SK-N-MC (cell line): ENCODE data around the gene KCND2.
"Not testable (repeated sequence)": the region's sequence is repeated elsewhere in the genome, so short reads cannot be mapped to it uniquely, and the experiment has no call there.

Source experiments
- EZH2 ChIP-seq: fragments of 200-600 bp; sonication (generic); IDR thresholded peaks from one replicate; pipeline ENCODE4 v1.6.1; 2017; ENCODE audit warnings: antibody characterized with exemption
- POLR2AphosphoS5 ChIP-seq: IDR thresholded peaks from 2 replicates; pipeline ENCODE4 v1.6.1; 2012; ENCODE audit warnings: mild to moderate bottlenecking, low read depth, low read length, borderline replicate concordance

- TF ChIP-seq POLR2AphosphoS5, EZH2: not testable (repeated sequence)
Measured at GRCh38 chr7:120578657-120579056, 305.7 kb downstream of the KCND2 start.
